GM12872 (cell line): ENCODE results near the gene ZEB2.

Experiments used
- TF ChIP-seq, protein P1 (sequence below): IDR thresholded peaks from 3 replicates; pipeline ENCODE4 v1.5.1; 2011; ENCODE audit warnings: low read depth, mild to moderate bottlenecking, low read length, moderate library complexity; ENCODE audit not compliant: insufficient read depth

Gene ZEB2

DNA sequence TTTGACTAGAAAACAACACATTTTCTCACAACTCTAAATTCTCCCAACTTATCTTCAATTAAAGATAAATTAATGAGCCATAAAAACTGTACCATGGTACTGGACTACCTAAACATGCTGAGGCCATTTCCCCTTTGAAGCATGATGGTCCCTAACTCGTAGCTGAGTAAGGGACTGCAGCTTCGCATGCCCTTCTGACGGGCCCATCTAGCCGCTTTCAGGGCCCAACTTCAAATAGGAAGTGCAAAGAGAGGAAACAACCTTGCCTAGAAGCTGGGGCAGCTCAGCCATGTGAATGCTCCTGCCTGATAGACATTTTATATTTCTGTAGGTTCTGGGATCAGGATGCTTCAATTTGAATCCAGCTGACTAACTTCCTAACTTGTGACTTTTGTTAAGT is 72.4 kb downstream of the ZEB2 start:
- TF ChIP-seq, protein P1, sequence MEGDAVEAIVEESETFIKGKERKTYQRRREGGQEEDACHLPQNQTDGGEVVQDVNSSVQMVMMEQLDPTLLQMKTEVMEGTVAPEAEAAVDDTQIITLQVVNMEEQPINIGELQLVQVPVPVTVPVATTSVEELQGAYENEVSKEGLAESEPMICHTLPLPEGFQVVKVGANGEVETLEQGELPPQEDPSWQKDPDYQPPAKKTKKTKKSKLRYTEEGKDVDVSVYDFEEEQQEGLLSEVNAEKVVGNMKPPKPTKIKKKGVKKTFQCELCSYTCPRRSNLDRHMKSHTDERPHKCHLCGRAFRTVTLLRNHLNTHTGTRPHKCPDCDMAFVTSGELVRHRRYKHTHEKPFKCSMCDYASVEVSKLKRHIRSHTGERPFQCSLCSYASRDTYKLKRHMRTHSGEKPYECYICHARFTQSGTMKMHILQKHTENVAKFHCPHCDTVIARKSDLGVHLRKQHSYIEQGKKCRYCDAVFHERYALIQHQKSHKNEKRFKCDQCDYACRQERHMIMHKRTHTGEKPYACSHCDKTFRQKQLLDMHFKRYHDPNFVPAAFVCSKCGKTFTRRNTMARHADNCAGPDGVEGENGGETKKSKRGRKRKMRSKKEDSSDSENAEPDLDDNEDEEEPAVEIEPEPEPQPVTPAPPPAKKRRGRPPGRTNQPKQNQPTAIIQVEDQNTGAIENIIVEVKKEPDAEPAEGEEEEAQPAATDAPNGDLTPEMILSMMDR, result no peak

DNA sequence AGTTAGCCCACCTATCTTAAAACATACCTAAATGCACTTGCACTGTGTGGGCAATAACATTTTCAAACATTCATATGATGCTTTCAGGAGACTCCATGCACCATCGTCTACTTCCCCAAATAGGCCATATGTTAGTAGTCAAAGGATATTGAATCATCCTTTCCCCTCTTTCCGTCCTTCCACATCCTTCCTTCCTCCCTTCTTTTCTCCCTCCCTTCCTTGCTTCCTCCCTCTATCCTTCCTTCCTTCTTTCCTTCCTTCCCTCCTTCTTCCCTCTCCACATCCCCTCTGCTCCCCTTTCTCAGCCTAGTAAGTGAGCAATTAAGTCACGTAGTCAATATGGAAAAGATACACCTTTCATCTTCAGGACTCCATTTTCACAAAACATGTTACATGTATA is 73.8 kb downstream of the ZEB2 start:
- TF ChIP-seq, protein P1, result no peak

DNA sequence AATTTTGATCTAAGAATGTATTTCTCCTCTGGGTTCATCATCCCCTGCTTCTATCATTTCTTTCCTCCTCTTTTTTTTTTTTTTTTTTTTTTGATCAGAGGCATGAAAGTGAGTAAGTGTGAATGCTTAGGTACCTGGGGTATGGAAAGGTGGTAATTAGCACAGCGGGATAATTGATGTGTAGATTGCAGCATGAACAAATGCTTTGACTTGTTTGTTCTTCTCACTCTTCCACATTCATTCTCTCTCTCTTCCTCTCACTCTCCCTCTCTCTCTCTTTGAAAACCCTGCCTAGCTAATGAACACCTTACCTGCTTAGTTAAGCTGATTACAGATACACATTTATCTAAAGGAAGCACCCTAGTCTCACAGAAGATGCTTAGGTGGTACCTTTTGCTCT is 74.7 kb downstream of the ZEB2 start:
- TF ChIP-seq, protein P1, result no peak

DNA sequence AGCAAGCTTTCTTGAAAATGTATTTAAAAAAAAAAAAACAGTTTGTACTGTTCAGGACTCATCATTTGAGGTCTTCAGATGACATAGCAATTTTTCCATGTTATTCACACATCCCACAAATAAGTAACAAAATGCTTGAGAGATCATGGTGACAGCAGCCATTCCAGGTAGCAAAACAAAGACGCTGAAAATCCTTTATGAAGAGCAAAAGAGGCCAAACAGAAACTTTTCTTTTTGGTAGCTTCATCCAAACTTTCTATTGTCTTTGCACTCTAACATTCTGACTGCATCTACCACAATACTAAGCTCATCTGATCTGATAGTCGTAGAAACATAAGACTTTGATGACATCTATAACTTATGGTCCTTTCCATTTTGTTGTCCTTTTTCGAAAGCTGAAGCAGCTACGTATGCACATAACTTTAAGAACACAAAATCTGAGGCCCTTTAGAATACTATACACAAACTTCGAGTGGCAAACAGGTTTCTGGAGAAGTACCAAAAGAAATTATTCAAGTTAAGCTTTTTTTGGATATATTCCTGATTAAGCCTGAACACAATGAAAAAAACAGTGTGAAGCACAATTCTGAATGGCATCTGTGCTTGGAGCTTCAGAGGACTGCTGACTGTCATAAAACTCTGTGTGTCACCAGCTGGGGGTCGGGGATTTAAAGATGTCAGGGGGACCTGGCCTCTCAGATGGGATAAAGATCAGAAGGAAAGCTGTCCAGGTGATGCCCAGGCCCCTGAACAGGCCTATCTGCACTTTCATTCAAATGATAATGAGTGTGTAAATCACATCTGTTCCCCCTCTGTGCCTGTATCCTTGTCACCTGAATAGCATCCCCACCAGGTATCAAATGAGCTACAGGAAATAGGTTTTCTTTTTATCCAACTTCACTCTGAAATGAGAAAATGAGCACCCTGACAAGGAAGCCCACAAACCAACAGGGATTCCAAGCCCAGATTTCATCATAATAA is 75.8 kb downstream of the ZEB2 start:
- TF ChIP-seq, protein P1, result no peak

DNA sequence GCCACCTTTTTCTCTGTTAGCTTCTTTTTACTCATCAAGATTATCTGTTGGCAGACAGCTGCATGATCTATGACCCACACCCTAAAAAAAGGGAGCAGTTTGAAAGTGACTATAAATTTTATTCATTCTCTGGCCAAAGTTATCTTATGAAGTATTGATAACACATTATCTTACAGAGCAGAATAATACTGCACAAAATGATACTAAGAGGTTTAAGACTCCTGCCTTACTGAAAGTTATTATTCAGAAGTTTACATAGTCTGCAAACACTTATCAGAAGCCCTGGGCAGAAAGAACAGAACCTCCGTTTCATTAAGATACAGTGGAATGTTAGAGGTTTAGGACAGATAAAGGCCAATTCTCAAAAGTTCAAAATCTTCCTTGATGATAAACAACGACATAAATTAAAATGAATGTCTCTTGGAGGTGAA is 78.2 kb downstream of the ZEB2 start:
- TF ChIP-seq, protein P1, result no peak

DNA sequence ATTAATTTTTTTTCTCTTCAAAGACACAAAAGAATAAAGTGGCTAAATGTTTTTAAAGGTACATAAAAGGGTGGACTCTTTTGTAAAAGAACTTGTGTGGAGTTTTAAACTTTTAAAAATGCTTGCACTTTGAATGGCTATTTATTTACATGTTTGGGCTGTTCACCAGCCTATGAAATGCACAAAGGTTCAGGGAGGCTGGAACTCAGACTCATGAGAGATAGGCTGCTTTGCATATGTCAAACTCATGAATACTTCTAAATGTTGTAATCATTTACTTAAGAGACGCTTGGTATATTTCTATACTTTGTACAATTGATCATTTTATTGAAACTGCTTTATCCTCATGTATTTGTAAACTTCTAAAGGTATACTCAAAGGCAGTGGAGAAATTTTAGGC is 79.9 kb downstream of the ZEB2 start:
- TF ChIP-seq, protein P1, result no peak

DNA sequence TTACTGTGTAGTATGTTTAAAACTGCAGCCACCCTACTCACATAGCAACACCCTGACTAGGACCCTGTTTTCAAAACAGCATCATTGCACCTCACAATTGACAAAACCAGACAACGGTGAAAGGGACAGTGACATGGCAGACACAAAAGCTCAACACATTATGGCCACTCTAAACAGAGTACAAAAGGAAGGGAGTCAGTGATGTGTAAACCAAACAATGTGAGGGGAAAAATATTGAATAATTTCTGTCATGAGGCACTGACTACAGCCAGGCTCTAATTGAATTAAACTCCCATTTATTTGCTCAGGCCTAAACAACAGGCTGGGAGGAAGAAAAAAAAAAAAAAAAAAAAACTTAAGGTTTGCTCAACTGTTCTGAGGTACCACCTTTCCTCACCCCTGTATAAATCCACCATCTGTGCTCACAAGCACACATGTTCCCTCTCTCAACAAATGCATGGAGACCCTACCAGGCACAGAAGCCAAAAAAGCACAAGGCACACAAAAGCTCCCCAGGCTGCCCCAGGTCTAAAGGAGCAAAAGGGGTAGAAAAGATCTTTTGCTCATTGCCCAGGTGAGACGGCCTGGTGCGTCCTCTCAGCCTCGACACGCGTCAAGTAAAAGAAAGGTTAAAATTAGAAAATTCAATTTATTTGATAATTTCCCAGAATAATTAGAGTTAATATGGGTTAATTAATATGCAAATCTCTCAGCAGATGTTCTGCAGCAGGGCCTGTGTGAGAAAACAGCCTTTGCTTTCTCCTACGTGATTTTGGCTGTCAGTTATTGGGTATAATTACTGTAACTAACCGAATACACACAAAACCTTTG is 80.9 kb downstream of the ZEB2 start:
- TF ChIP-seq, protein P1, result no peak
